Measurements from ENCODE around the gene HCCS. TPM values are rescaled to one million over a fixed set of nuclear protein-coding genes. Genes with fewer than 3 reads are reported as not detected.

Gene HCCS
- 10 to 100 TPM; 47.1 to 55.3 TPM for total RNA-seq
- long read RNA-seq, transcript HCCS-202 (7 exons, 1,072 nt), result major isoform, 20 of 23 reads
- long read RNA-seq, partial matches to known transcripts, result 0 of 23 reads
- long read RNA-seq, other reads (novel, unspliced or antisense), result 0 of 23 reads

GRCh38 chrX:11111037-11111851 lies at the start of gene HCCS:
HCCS (plus strand) TSS chrX:11111332; CDS start chrX:11112061, 729 bp downstream.
- ATAC-seq, result peak; percentile 97 to 98
- intact Hi-C loops (cut with DNase I), result no loop called here

GRCh38 chrX:11064276-11064675 lies 46.9 kb upstream of the HCCS start:
- ATAC-seq (peak in 1 of 2 donors; percentile 35), DNase-seq (no peak)
- intact Hi-C loops (cut with DNase I), result no loop called here

More at GRCh38 chrX:11111037-11111851, at the start of gene HCCS:
- DNase-seq, result peak; percentile 87

GRCh38 chrX:11064851-11065600 lies 46.1 kb upstream of the HCCS start:
- intact Hi-C loops (cut with DNase I), result no loop called here
- ATAC-seq (peak; percentile 47 to 84), DNase-seq (no peak)

DNA sequence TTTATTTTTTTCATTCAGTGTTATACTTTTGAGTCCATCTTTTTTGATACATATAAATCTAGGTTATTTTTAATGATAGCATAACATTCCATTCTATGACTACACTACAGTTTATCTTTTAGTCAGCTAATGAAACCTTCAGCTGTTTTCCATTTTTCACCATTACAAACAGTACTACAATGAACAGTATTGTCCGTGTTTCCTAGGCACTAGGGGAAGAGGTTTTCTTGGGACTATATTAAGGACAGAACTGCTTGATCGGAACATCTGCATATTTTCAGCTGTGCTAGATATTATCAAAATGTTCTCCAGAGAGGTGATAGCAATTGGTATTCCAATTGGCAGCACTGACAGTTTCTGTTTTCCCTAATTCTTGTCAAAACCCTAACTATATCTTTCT lies 44.3 kb upstream of the HCCS start:
- intact Hi-C loops (cut with DNase I), result no loop called here
- ATAC-seq (peak in 1 of 2 donors; percentile 29), DNase-seq (no peak)

- intact Hi-C loops (cut with DNase I), result no loop called here
- DNase-seq, result no peak
- ATAC-seq, result no peak
Observed at GRCh38 chrX:11073381-11073780, 37.8 kb upstream of the HCCS start.

DNA sequence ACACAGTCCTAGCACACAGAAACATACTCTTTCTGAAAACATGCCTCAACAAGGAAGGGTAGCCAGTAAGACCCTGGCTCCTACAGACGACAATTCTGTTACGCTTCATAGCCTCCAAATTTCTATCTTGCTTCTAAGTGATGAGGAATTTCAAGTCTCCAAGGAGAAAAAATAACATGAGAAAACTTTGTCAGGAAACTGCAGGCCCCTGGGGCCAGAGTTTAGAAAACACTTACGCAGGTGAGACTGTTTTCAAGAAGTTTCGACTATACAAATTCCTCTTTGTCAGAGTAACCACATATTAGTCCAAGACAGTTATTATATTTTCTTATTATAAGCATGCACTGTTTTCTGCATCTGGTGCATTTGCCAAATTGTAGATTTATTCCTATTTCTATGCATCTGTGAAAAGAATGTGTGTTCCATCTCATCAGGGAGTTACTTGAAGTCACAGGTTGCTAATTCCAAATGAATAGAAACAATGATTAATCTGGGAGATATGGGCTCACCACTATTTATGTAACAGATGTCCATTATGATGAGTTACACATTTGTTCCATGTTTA lies 30.3 kb upstream of the HCCS start:
- no peak for DNase-seq
- ATAC-seq, result no peak
- intact Hi-C loops (cut with DNase I), result no loop called here

DNA sequence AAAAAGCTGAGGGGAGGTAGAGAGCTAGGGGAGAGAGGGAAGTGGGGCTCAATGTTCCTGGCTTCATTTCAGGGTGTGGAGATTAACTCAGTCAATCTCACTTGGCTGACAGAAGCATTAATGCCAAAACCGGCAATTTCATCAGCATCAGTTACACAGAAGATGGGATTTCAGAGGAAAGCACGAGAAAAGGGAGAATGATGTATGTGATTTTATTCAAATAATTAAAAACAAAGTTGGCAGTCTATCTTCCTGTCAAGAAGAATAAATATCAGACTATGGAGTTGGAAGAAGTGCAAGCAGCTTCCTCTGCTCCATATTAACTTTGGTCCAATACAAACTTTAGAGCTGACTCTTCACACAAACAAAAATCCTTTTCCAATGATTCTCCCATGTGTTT lies 29.6 kb upstream of the HCCS start:
- DNase-seq, result no peak
- no peak for ATAC-seq

DNA sequence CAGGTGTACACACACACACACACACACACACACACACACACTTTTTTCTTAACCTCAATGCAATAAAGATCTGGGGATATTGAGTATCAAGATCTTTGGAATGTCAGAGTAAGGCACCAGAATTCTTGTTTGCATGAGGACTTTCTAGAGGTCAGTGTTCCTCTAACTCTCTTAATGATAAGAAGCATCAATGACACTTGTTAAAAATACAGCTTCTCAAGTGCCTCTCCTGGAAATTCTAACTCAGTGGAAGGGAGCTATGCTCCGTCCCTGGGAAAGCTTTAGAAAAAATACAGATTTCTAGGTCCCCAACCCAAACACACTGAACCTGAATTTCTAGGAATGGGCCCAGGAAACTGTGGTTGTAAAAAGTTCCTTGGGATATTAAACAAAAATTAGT lies 25.8 kb upstream of the HCCS start:
- no peak for ATAC-seq
- no peak for DNase-seq
- intact Hi-C loops (cut with DNase I), result no loop called here

More for the DNA sequence above, 29.6 kb upstream of the HCCS start:
- intact Hi-C loops (cut with DNase I), result no loop called here

- DNase-seq, result no peak
- intact Hi-C loops (cut with DNase I), result no loop called here
- no peak for ATAC-seq
Observed at GRCh38 chrX:11089802-11090201, 21.3 kb upstream of the HCCS start.

DNA sequence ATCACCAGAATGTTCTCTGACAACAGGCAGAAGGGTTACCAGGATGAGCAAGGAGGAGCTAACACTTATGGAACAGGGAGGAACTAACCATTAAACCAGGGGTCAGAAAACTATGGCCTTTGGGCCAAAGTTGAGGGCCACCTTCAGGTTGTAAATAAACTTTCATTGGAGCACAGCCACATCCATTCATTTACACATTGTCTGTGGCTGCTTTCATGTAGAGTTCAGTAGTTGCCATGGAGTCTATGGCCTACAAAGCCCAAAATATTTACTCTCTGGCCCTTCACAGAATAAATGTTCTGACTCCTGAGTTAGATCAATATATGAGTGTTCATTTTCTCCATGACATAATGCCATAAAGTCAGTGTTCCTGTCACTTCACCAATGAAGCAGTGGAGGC lies 13.2 kb upstream of the HCCS start:
- no peak for ATAC-seq

GRCh38 chrX:11099465-11099864 lies 11.7 kb upstream of the HCCS start:
- ATAC-seq (no peak), DNase-seq (no peak)
- intact Hi-C loops (cut with DNase I), result no loop called here

More for the DNA sequence above, 13.2 kb upstream of the HCCS start:
- DNase-seq, result no peak
- intact Hi-C loops (cut with DNase I), result no loop called here

- ATAC-seq (peak; percentile 47 to 61), DNase-seq (peak; percentile 24)
- intact Hi-C loops (cut with DNase I), result loop anchor here in 1 of 2 donors (10.0 kb wide), 1 partner anchor 376 kb away; no protein-coding TSS in a partner anchor
Observed at GRCh38 chrX:11100281-11101035, 10.7 kb upstream of the HCCS start.

GRCh38 chrX:11103006-11103405 lies 8.1 kb upstream of the HCCS start:
- ATAC-seq (no peak), DNase-seq (no peak)
- intact Hi-C loops (cut with DNase I), result loop anchor here in 1 of 2 donors (10.0 kb wide), 1 partner anchor 378 kb away; no protein-coding TSS in a partner anchor

DNA sequence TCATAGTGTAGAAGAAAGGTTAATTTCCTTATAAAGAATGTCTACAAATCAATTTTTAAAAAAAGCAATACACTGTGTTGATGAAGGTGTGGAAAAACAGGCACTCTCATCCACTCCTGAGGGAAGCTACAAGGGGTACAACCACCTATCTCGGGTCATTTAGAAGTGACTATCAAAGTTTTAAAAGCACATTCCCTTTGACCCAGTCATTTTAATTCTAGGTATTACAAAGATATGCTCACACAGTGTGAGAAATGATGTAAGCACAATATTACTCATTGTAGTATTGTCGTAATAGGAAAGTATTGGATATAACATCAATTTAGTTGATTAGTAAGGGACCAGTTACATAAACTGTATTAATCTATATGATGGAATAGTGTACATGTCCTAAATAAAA lies 7.4 kb upstream of the HCCS start:
- intact Hi-C loops (cut with DNase I), result loop anchor here in 1 of 2 donors (10.0 kb wide), 1 partner anchor 379 kb away; no protein-coding TSS in a partner anchor
- DNase-seq (no peak), ATAC-seq (no peak)

DNA sequence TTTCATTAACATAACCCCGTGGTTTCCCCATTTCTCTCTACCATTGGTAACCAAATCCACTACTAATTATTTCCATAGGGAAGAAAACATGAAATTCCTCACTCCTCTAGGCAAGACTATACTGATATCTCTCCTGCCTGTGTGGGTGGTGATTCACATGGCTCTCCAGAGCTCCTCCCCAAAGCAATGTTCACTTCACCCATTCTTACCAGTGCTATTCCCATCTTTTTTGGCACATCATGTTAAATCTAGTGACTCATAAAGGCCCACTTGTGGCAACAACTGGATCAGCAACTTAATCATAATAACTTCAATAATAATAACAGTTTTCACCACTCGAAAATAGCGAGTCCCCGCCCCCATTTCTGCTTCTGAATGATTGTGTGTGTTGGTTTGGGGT lies 6.1 kb upstream of the HCCS start:
- intact Hi-C loops (cut with DNase I), result loop anchor here in 1 of 2 donors (10.0 kb wide), 1 partner anchor 380 kb away; no protein-coding TSS in a partner anchor
- no peak for ATAC-seq
- DNase-seq, result no peak

DNA sequence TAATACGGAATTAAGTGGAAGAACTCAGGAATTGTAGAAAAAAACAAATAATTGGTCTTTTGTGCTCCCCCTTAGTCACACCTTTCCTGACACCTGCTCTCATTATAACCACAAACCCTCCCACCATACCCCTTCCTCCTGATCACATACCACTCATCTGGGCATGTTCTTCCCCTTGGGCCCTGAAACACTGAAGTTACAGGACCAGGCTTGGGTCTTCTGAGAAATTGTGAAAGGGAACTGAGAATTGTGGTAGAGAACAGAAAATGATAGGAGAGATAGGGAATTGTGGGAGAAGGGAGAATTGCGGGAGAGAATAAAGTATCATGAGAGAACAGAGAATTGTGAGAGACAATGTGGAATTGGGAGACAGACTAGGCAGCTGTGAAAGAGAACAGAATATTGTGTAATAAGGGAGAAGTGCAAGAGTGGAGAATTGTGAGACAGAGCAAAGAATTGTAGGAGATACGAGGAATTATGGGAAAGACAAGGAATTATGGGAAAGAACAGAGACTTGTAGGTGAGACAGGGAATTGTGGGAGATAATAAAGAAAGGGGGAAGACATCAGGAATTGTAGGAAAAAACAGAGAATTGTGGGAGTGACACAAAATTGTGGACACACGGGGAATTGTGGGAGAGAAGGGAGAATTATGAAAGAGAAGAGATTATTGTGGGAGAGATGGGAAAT lies 2.7 kb upstream of the HCCS start:
- intact Hi-C loops (cut with DNase I), result loop anchor here in 1 of 2 donors (10.0 kb wide), 1 partner anchor 384 kb away; no protein-coding TSS in a partner anchor
- no peak for DNase-seq
- ATAC-seq, result no peak

DNA sequence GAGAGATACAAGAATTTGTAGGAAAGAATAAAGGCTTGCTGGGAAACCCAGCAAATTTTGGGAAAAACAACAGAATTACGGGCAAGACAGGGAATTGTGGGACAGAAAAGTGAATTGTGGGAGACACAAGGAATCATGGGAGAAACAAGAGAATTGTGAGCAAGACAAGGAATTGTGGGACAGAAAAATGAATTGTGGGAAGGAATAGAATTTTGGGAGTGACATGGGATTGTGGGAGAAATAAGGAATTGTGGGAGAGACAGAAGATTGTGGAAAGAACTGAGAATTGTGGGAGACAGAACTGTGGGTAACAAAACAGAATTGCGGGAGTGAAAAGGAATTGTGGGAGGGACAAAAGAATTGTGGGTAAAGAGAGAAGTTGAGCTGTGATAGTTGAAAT lies 1.2 kb upstream of the HCCS start:
- no peak for ATAC-seq
- intact Hi-C loops (cut with DNase I), result loop anchor here in 1 of 2 donors (10.0 kb wide), 1 partner anchor 385 kb away; no protein-coding TSS in a partner anchor
- DNase-seq, result no peak

- DNase-seq, result no peak
- no peak for ATAC-seq
- intact Hi-C loops (cut with DNase I), result no loop called here
Observed at GRCh38 chrX:11111947-11112346, 815 bp downstream of the HCCS start.

Measured in left cardiac atrium (tissue), 4 donors.